Uterus (tissue), 2 donors: ENCODE data around the gene SCGB3A1.

Experiments used
- POLR2A ChIP-seq, 2 donors: fragments of 450-650 bp; IDR thresholded peaks; one replicate each; pipeline ENCODE4 v1.6.1; 2016; ENCODE audit warnings: antibody characterized with exemption in 2 of 2, mild to moderate bottlenecking in 1 of 2, moderate library complexity in 1 of 2
- TF ChIP-seq, protein P1 (sequence below), 4 experiments: fragments of 200-600 bp in 2 of 4; fragments of 450-650 bp in 2 of 4; sonication (generic) in 2 of 4; IDR thresholded peaks; one replicate each; pipeline ENCODE4 v1.5.1; 2016 to 2019; ENCODE audit warnings: antibody characterized with exemption in 4 of 4, mild to moderate bottlenecking in 2 of 4, moderate library complexity in 1 of 4

DNA sequence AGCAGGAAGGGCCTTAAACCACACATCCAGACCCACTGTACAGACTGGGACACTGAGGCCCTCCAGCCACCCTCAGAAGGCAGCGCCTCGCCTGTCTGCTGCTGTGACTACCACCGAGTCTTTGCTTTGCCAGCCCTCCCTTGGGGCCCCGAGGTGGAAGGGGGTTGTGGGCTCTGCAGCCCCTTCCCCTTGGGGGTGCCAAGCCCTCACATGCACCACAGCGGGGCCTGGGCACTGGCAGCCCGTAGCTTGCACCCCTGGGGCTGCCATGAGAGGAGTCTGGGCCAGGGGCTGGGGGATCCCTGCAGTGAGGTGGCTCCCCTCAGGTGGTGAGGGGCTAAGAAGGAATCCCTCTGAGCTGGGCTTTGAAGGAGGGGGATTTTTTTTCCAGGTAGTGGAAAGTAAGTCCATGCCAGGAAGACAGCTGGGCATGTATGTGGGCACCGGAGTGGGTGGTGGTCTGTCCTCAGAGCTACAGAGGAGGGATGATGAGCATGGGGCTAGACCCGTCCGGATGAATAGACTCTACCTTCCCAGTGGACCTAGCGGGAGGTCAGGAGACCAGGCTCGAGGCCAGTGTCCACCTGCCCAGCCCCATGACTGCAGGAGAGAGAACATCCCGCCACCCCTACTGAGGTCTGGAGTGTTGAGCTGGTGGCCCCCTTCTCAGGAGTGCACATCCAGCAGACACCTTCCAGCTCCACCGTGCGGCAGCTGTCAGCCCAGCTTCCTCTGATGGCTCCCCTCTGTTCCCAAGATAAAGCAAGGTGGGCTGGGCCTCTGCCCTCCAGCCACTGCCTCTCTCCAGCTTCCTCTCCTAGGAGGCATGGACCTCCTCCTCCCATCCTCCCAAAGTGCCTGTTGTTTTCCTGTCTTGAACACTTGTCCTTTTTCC lies 42.2 kb upstream of the SCGB3A1 start:
- TF ChIP-seq, protein P1, sequence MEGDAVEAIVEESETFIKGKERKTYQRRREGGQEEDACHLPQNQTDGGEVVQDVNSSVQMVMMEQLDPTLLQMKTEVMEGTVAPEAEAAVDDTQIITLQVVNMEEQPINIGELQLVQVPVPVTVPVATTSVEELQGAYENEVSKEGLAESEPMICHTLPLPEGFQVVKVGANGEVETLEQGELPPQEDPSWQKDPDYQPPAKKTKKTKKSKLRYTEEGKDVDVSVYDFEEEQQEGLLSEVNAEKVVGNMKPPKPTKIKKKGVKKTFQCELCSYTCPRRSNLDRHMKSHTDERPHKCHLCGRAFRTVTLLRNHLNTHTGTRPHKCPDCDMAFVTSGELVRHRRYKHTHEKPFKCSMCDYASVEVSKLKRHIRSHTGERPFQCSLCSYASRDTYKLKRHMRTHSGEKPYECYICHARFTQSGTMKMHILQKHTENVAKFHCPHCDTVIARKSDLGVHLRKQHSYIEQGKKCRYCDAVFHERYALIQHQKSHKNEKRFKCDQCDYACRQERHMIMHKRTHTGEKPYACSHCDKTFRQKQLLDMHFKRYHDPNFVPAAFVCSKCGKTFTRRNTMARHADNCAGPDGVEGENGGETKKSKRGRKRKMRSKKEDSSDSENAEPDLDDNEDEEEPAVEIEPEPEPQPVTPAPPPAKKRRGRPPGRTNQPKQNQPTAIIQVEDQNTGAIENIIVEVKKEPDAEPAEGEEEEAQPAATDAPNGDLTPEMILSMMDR (IDR thresholded peaks at IDR 0.05) = no peak
- no peak for TF ChIP-seq POLR2A (IDR thresholded peaks at IDR 0.05)
